Muscle layer of duodenum (tissue), 2 donors: ENCODE data around the gene CAMK2N1.
"Not testable (repeated sequence)": the region's sequence is repeated elsewhere in the genome, so short reads cannot be mapped to it uniquely, and the experiment has no call there.

Experiments used
- H3K27ac ChIP-seq: one replicate; pipeline ENCODE4 v1.7.0; 2013; ENCODE audit warnings: mild to moderate bottlenecking, low read length
- H3K27me3 ChIP-seq: one replicate; pipeline ENCODE4 v1.7.0; 2013; ENCODE audit warnings: low read depth, mild to moderate bottlenecking, control low read depth, low read length
- H3K36me3 ChIP-seq, 2 donors: one replicate each; pipeline ENCODE4 v1.7.0; 2013; ENCODE audit warnings: low read length in 2 of 2, control low read depth in 1 of 2, mild to moderate bottlenecking in 1 of 2; ENCODE audit not compliant: insufficient read depth in 2 of 2, control insufficient read depth in 1 of 2
- H3K4me1 ChIP-seq, 2 donors: one replicate each; pipeline ENCODE4 v1.7.0; 2013; ENCODE audit warnings: low read length in 2 of 2, mild to moderate bottlenecking in 2 of 2, control low read depth in 1 of 2, moderate library complexity in 1 of 2; ENCODE audit not compliant: insufficient read depth in 2 of 2, control insufficient read depth in 1 of 2
- H3K4me3 ChIP-seq, 2 donors: one replicate each; pipeline ENCODE4 v1.7.0; 2013; ENCODE audit warnings: low read length in 2 of 2, low read depth in 1 of 2, mild to moderate bottlenecking in 1 of 2
- H3K9me3 ChIP-seq, 2 donors: one replicate each; pipeline ENCODE4 v1.7.0; 2013; ENCODE audit warnings: low read length in 2 of 2, control low read depth in 1 of 2, mild to moderate bottlenecking in 1 of 2; ENCODE audit not compliant: control insufficient read depth in 1 of 2
- donor health status: healthy.

Gene CAMK2N1

DNA sequence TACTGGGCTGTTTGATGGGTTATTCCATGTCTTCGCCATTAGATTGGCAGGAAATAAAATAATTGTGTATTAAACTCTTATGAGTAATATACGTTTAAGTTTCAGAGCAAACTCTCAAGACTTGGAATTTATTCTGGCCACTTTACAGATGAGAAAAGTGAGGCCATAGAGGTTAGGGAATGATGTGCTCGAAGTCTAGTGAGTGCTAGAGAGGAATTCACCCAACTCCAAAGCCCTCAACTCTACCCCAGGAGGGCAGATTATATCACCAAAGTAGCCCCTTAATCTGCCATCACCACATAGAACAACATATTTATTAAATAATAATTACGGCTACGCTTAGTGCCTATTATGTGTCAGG is 22.4 kb upstream of the CAMK2N1 start:
- peak overlapping the region; percentile 90 for H3K27ac ChIP-seq
- H3K4me1 ChIP-seq = peaks cover 0 to 42% of the 10 kb centered on the region in 2 donors
- H3K27me3 ChIP-seq = no peaks in the 10 kb centered on the region
- H3K36me3 ChIP-seq = peaks cover 0 to 3% of the 10 kb centered on the region in 2 donors
- H3K9me3 ChIP-seq = no peaks in the 10 kb centered on the region
- H3K4me3 ChIP-seq = peak overlapping the region; percentile 87 to 98

DNA sequence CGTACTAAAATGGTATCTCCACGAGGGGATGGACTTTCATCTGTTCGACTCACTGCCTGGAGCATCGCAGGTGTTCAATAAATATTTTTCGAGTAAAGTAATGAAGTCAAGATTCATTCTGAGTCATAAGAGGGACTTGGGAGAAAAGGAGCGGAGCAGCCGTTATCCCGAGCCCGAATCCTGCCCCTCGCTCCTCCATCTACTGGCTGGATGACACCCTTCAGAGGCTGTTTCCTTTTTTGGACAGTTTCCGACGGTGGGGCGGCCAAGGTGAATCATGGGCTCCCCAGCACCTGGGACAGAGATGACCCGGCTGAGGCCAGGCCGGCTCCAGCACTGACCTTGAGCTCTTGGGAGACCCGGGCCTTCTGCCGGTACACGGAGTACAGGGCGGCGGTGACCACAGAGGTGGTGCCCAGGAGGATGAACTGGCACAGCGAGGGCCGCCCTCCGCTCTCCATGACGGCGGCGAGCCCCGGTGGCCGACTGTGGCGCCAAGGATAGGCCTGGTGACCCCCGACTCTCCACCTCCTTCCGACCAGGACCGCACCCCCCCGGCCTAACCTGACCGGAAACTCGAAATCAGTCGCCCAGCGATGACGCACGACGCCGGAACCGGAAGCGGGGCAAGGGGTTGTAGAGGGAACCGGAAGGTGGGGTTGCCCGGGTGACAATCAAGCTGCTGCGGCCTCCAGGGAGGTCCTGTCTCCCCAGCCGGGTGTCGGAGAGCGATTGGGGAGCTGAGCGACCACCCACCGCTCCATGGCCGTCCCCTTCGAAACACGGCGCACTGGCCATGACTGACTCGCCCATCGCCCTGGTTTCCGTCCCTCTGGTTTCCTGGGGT is 21.8 kb upstream of the CAMK2N1 start, which contains the start of gene MUL1:
Gene MUL1, minus strand, starts transcription at position 588 of the 847 bp plus-strand sequence. Its CDS starts 127 bp downstream, at position 461.
- Histone ChIP-seq H3K27me3 (no peaks in the 10 kb centered on the region), H3K36me3 (peaks cover 3 to 5% of the 10 kb centered on the region in 2 donors), H3K4me3 (peak within 1 kb of the TSS; percentile 87 to 98), H3K27ac (peak within 1 kb of the TSS; percentile 90), H3K4me1 (peaks cover 0 to 42% of the 10 kb centered on the region in 2 donors), H3K9me3 (no peaks in the 10 kb centered on the region)

DNA sequence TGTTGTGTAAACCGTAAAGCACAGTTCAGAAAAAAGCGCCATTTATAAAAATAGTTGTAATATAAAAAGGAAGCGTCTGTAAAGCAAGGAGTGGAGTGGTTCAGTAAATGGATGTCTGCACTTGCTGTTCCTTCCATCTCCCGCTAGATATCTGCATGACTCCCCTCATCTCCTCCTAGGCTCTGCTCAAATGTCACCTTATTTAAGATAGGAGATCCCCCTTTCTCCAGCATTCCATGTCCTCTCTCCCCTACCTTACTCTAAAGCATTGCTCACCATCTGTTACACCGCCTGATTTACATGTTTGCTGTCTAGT is 21.2 kb upstream of the CAMK2N1 start:
- H3K27ac ChIP-seq = peak overlapping the region; percentile 90
- peaks cover 4 to 5% of the 10 kb centered on the region in 2 donors for H3K36me3 ChIP-seq
- H3K27me3 ChIP-seq = no peaks in the 10 kb centered on the region
- peaks cover 0 to 42% of the 10 kb centered on the region in 2 donors for H3K4me1 ChIP-seq
- H3K4me3 ChIP-seq = peak overlapping the region; percentile 87 to 98
- no peaks in the 10 kb centered on the region for H3K9me3 ChIP-seq

DNA sequence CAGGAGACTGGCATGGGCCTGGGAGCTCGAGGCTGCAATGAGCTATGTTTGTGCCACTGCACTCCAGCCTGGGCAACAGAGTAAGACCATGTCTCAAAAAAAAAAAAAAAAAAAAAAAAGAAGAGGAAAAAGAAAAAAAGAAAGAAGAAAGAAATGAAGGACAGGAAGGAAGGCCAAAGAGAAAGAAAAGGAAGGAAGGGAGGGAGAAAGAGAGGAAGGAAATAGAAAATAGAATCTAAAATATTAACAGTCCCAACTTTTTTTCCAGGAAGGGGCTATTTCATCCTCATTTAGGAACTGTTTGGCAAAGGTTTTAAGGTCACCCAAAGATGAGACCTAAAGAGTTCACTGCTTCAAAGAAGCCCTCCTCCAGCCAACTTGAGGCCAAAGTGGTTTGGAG is 19.5 kb upstream of the CAMK2N1 start:
- H3K9me3 ChIP-seq = no peaks in the 10 kb centered on the region
- H3K36me3 ChIP-seq = peaks cover 21 to 22% of the 10 kb centered on the region in 2 donors
- H3K4me1 ChIP-seq = peaks cover 0 to 42% of the 10 kb centered on the region in 2 donors
- H3K4me3 ChIP-seq = no peak overlapping the region
- no peak overlapping the region for H3K27ac ChIP-seq
- no peaks in the 10 kb centered on the region for H3K27me3 ChIP-seq

DNA sequence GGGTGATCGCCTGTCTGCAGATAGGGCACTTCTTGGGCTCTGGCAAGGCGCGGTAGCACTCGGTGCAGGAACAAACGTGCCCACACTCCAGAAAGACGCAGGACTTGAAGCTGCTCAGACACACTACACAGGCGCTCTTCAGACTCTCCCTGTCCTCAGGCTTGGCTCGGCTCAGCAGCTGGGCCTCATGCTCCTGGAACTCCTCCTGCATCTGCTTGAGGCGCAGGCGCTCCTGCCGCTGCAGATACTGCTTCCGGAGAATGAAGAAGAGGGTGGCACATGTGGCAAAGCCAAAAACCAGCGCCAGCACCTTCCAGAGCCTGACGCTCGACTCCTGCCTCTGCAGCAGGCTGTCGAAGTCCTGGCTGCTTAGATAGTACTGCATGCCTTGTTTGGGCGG is 14.7 kb upstream of the CAMK2N1 start:
- Histone ChIP-seq H3K4me1 (peaks cover 0 to 18% of the 10 kb centered on the region in 2 donors), H3K27me3 (no peaks in the 10 kb centered on the region), H3K36me3 (peaks cover 41 to 60% of the 10 kb centered on the region in 2 donors), H3K4me3 (no peak overlapping the region), H3K27ac (no peak overlapping the region), H3K9me3 (no peaks in the 10 kb centered on the region)

DNA sequence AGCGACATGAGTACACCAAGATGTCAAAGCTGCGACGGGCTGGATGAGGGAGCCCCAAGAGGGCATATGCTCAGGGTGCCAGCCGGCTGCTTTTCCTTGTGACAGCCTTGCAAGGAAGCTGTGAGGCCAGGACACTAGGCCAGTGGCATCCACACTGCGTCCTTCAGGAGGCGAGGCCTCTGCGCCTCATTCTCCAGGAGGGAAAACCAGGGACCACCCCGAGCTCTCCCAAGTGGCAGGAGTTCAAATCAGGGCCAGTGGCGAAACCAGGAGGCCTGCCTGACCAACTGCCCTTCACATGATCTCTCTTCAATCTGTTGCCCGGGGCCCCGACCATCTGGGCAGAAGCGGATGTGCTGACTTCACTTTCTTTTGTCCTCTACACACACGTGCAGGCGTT is 13.7 kb upstream of the CAMK2N1 start:
- no peaks in the 10 kb centered on the region for H3K9me3 ChIP-seq
- H3K4me1 ChIP-seq = peaks cover 0 to 8% of the 10 kb centered on the region in 2 donors
- H3K36me3 ChIP-seq = peaks cover 41 to 56% of the 10 kb centered on the region in 2 donors
- H3K27me3 ChIP-seq = no peaks in the 10 kb centered on the region
- H3K27ac ChIP-seq = no peak overlapping the region
- H3K4me3 ChIP-seq = no peak overlapping the region

DNA sequence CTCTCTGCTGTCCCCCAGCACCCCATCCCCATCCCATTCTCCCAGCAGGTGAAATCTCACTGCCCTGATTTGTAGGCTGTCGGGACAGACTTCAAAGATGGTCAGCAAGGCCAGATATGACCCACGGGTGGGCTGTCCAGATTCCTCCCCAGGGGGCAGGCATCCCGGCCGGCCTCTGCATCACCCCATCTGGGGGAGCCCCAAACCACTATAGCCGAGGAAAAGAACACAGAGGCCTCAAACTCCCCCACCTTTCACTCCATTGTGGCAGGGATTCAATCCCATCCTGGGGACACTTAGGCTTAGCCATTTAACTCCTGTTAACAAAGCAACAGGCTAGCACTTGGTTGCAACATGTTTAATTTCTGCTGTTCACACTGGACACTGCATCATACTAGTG is 13.1 kb upstream of the CAMK2N1 start:
- no peaks in the 10 kb centered on the region for H3K9me3 ChIP-seq
- H3K27me3 ChIP-seq = no peaks in the 10 kb centered on the region
- peaks cover 4 to 6% of the 10 kb centered on the region in 2 donors for H3K4me1 ChIP-seq
- no peak overlapping the region for H3K27ac ChIP-seq
- no peak overlapping the region for H3K4me3 ChIP-seq
- peaks cover 41 to 56% of the 10 kb centered on the region in 2 donors for H3K36me3 ChIP-seq

DNA sequence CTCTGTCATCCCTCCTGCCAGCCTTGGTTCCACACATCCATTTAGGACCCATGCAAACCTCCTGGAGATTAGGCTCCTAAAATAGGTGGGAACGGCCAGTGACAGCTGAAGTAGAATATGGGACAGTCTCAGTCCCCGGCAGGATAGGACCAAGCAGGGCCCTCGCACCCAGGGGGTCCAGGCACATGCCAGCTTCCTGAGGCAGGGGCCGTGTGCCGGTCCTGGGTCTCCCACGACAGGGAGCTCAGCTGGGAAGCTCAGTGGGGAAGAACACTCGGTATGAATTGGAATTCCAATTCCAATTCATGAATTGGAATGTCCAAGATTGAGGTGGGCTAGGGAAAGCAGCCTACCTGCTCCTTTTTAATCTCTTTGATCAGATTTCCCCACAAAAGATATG is 12.1 kb upstream of the CAMK2N1 start:
- no peaks in the 10 kb centered on the region for H3K9me3 ChIP-seq
- no peak overlapping the region for H3K4me3 ChIP-seq
- H3K27ac ChIP-seq = no peak overlapping the region
- no peaks in the 10 kb centered on the region for H3K27me3 ChIP-seq
- peaks cover 40 to 56% of the 10 kb centered on the region in 2 donors for H3K36me3 ChIP-seq
- H3K4me1 ChIP-seq = peaks cover 11 to 14% of the 10 kb centered on the region in 2 donors

DNA sequence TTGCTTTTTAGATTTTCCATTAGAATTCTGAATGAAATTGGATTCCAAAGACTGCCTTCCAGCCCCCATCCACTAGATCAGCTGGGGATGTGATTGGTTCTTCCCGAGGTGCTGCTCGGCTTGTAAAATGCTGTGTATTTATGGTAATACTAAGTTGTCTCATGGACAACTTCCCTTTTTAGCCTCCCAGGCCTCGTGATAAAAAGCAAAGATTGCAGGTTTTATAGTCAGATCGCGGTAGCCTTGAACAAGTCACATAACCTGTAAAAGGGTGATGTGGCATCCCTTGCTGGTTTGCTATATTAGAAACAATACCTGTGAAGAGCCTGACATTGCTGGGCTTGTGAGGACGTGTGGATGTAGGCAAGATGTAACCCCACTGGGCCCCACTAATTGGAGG is 11.5 kb upstream of the CAMK2N1 start:
- Histone ChIP-seq H3K36me3 (peaks cover 36 to 56% of the 10 kb centered on the region in 2 donors), H3K27ac (no peak overlapping the region), H3K4me3 (no peak overlapping the region), H3K4me1 (peaks cover 11 to 14% of the 10 kb centered on the region in 2 donors), H3K9me3 (no peaks in the 10 kb centered on the region), H3K27me3 (no peaks in the 10 kb centered on the region)

DNA sequence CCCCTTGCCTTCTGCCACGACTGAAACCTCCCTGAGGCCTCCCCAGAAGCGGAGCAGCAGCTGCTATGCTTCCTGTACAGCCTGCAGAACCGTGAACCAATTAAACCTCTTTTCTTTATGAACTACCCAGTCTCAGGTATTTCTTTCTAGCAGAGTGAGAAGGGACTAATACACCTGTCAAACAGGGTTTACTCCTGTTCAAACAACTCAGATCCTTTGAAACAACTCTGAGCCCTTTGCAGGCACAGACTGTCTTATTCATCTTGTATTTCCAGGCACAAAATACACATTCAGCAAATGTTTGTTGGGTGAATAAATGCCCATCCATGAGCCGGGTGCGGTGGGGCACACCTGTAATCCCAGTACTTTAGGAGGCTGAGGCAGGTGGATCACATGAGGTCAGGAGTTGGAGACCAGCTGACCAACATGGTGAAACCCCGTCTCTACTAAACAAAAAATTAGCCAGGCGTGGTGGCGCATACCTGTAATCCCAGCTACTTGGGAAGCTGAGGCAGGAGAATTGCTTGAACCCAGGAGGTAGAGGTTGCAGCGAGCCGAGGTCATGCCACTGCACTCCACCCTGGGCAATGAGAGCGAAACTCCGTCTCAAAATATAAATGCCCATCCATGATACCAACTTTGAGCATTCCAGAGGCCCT is 10.8 kb upstream of the CAMK2N1 start:
- not testable (repeated sequence) for H3K27me3 ChIP-seq, H3K27ac ChIP-seq, H3K4me3 ChIP-seq, H3K9me3 ChIP-seq
- peaks cover 11 to 14% of the 10 kb centered on the region in 2 donors for H3K4me1 ChIP-seq
- H3K36me3 ChIP-seq = peaks cover 32 to 52% of the 10 kb centered on the region in 2 donors

DNA sequence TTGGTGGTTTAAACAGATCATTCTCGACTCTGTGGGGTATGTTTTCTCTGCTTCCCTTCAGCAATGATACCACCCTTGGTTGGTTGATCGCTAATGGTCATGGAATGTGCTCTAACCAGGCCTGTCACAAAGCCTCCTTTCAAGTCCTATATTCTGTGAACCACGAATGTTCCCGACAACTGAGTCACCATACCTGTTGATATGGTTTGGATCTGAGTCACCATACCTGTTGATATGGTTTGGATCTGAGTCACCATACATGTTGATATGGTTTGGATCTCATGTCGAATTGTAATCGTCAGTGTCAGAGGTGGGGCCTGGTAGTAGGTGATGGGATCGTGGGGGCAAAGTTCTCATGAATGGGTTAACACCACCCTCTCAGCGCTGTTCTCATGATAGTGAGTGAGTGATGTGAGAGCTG is 10.2 kb upstream of the CAMK2N1 start:
- Histone ChIP-seq H3K27ac (no peak overlapping the region), H3K36me3 (peaks cover 26 to 46% of the 10 kb centered on the region in 2 donors), H3K4me3 (no peak overlapping the region), H3K9me3 (no peaks in the 10 kb centered on the region), H3K4me1 (peaks cover 11 to 14% of the 10 kb centered on the region in 2 donors), H3K27me3 (no peaks in the 10 kb centered on the region)
